Measurements from ENCODE around the gene DGKI.

DGKI gene

GRCh38 chr7:137585591-137585990, 261.2 kb downstream of the DGKI start:
- no peak for DNase-seq

GRCh38 chr7:137583172-137583571, 263.6 kb downstream of the DGKI start:
- no peak for DNase-seq

GRCh38 chr7:137579913-137580640, 266.7 kb downstream of the DGKI start:
- no peak for DNase-seq

GRCh38 chr7:137578541-137578940, 268.2 kb downstream of the DGKI start:
- no peak for DNase-seq

- DNase-seq = no peak
Measured at GRCh38 chr7:137577184-137577583, 269.6 kb downstream of the DGKI start.

- DNase-seq = no peak
Measured at GRCh38 chr7:137576481-137576880, 270.3 kb downstream of the DGKI start.

- no peak for DNase-seq
Measured at GRCh38 chr7:137574812-137575211, 272.0 kb downstream of the DGKI start.

- no peak for DNase-seq
Measured at GRCh38 chr7:137572056-137572784, 274.6 kb downstream of the DGKI start.

- DNase-seq = no peak
Measured at GRCh38 chr7:137564677-137565076, 282.1 kb downstream of the DGKI start.

GRCh38 chr7:137563981-137564380, 282.8 kb downstream of the DGKI start:
- DNase-seq = no peak

- DNase-seq = no peak
Measured at GRCh38 chr7:137547485-137547884, 299.3 kb downstream of the DGKI start.

GRCh38 chr7:137546671-137547070, 300.1 kb downstream of the DGKI start:
- no peak for DNase-seq

GRCh38 chr7:137546009-137546408, 300.8 kb downstream of the DGKI start:
- DNase-seq = no peak

- DNase-seq = no peak
Measured at GRCh38 chr7:137545059-137545716, 301.6 kb downstream of the DGKI start.

GRCh38 chr7:137544453-137545058, 302.2 kb downstream of the DGKI start:
- no peak for DNase-seq

- peak; percentile 43 for DNase-seq
Measured at GRCh38 chr7:137539111-137539715, 307.6 kb downstream of the DGKI start.

GRCh38 chr7:137538361-137538762, 308.4 kb downstream of the DGKI start:
- DNase-seq = no peak

GRCh38 chr7:137535579-137535978, 311.2 kb downstream of the DGKI start:
- DNase-seq = no peak

- DNase-seq = no peak
Measured at GRCh38 chr7:137531671-137532070, 315.1 kb downstream of the DGKI start.

GRCh38 chr7:137527634-137528033, 319.1 kb downstream of the DGKI start:
- DNase-seq = no peak

GRCh38 chr7:137523171-137523570, 323.6 kb downstream of the DGKI start:
- DNase-seq = no peak

- no peak for DNase-seq
Measured at GRCh38 chr7:137521451-137521850, 325.3 kb downstream of the DGKI start.

- no peak for DNase-seq
Measured at GRCh38 chr7:137519947-137520346, 326.8 kb downstream of the DGKI start.

Data from hematopoietic multipotent progenitor cell treated with erythropoietin and hydrocortisone succinate and interleukin-3 and kit ligand, for 8 days (in vitro differentiated cells).